AG04450 (cell line): ENCODE results near the gene FAM171A2. TPM values are rescaled to one million over a fixed set of nuclear protein-coding genes. Genes with fewer than 3 reads are reported as not detected.

Source experiments
- CTCF ChIA-PET: fragments of 300-600, 350-600 bp; formaldehyde crosslinking; extraction: SDS; loops from one replicate; lab custom pipeline; 2022; ENCODE audit warnings: antibody characterized with exemption, inconsistent platforms; lab: Charles Lee
- POLR2A ChIA-PET: fragments of 350-600 bp; formaldehyde crosslinking; extraction: SDS; loops from one replicate; lab custom pipeline; 2021; ENCODE audit warnings: antibody characterized with exemption, inconsistent platforms; lab: Yijun Ruan, JAX
- DNase-seq: peaks from one replicate; pipeline ENCODE4 v3.0.0-alpha.2; 2011; ENCODE audit warnings: low read depth, low spot score
- H3K27ac ChIP-seq: one replicate; pipeline ENCODE4 v1.5.1; 2012; ENCODE audit warnings: low read depth, low read length, control low read depth
- H3K27me3 ChIP-seq: one replicate; pipeline ENCODE4 v1.6.0; 2012; ENCODE audit warnings: low read length; ENCODE audit not compliant: control insufficient read depth, insufficient read depth
- H3K4me3 ChIP-seq: 2 replicates; pipeline ENCODE4 v1.5.1; 2011; ENCODE audit warnings: mild to moderate bottlenecking, low read depth, low read length, control low read depth
- H3K9me3 ChIP-seq: 2 replicates; pipeline ENCODE4 v1.5.1; 2012; ENCODE audit warnings: low read length; ENCODE audit not compliant: control insufficient read depth, insufficient read depth
- CTCF ChIP-seq: IDR thresholded peaks from 2 replicates; pipeline ENCODE4 v1.5.1; 2011; ENCODE audit warnings: low read depth, low read length, control low read depth, inconsistent platforms
- polyA plus RNA-seq: library from polyadenylated mRNA; depleted of rRNA; stranded (reverse); fragments of >200 nt; gene quantifications from 2 replicates; pipeline ENCODE4 v1.2.3, GENCODE V29; 2011

FAM171A2 gene
- polyA plus RNA-seq, 1 experiment = 5.3 TPM

- Histone ChIP-seq H3K27me3 (no peaks in the 10 kb centered on the region), H3K27ac (no peak overlapping the region), H3K9me3 (no peaks in the 10 kb centered on the region; the same call in 1 of the 2 replicates), H3K4me3 (no peak overlapping the region)
- DNase-seq = no peak
- no peak for TF ChIP-seq CTCF
- ChIA-PET CTCF (interaction anchor here (1.0 kb wide), 1 partner anchor 8 kb away, joined by 3 read pairs; no protein-coding TSS in a partner anchor), POLR2A (no interaction called here)
These were observed 4.6 kb downstream of the FAM171A2 start for GRCh38 chr17:44359006-44359405.

- Histone ChIP-seq H3K9me3 (no peaks in the 10 kb centered on the region; the same call in 1 of the 2 replicates), H3K4me3 (no peak overlapping the region), H3K27me3 (no peaks in the 10 kb centered on the region), H3K27ac (no peak overlapping the region)
- CTCF ChIA-PET = interaction anchor here (0.7 kb wide), 1 partner anchor 148 kb away, joined by 3 read pairs; no protein-coding TSS in a partner anchor
- TF ChIP-seq CTCF = no peak
- DNase-seq = no peak
- POLR2A ChIA-PET = no interaction called here
These were observed 5.6 kb downstream of the FAM171A2 start for GRCh38 chr17:44358066-44358465.

GRCh38 chr17:44356241-44356640, 7.4 kb downstream of the FAM171A2 start:
- CTCF ChIA-PET = no interaction called here
- Histone ChIP-seq H3K27ac (no peak overlapping the region), H3K4me3 (no peak overlapping the region), H3K27me3 (no peaks in the 10 kb centered on the region), H3K9me3 (no peaks in the 10 kb centered on the region; the same call in 1 of the 2 replicates)
- no peak for TF ChIP-seq CTCF
- DNase-seq = no peak
- POLR2A ChIA-PET = no interaction called here

GRCh38 chr17:44355642-44356099, 8.0 kb downstream of the FAM171A2 start:
- Histone ChIP-seq H3K27me3 (no peaks in the 10 kb centered on the region), H3K9me3 (no peaks in the 10 kb centered on the region; the same call in 1 of the 2 replicates), H3K27ac (no peak overlapping the region), H3K4me3 (no peak overlapping the region)
- DNase-seq = no peak
- ChIA-PET CTCF (interaction anchor here (0.6 kb wide), 1 partner anchor 7 kb away, joined by 3 read pairs; no protein-coding TSS in a partner anchor), POLR2A (no interaction called here)
- TF ChIP-seq CTCF = no peak
